MV-4-11 (cell line): Measurements from ENCODE around the gene PLXNA1.

Experiments used
- DNase-seq: peaks from one replicate; lab custom pipeline; 2025; lab: John Stamatoyannopoulos, UW

Gene PLXNA1

GRCh38 chr3:126987596-126987995 lies 4.7 kb downstream of the PLXNA1 start:
- no peak for DNase-seq

GRCh38 chr3:126988451-126989021 lies 5.6 kb downstream of the PLXNA1 start:
- no peak for DNase-seq

GRCh38 chr3:126989316-126990023 lies 6.6 kb downstream of the PLXNA1 start:
- DNase-seq, result no peak

GRCh38 chr3:126990024-126990700 lies 7.2 kb downstream of the PLXNA1 start:
- no peak for DNase-seq

GRCh38 chr3:126990890-126991289 lies 8.0 kb downstream of the PLXNA1 start:
- DNase-seq, result no peak

GRCh38 chr3:126991366-126992200 lies 8.7 kb downstream of the PLXNA1 start:
- DNase-seq, result no peak

GRCh38 chr3:126992216-126992615 lies 9.3 kb downstream of the PLXNA1 start:
- no peak for DNase-seq

- no peak for DNase-seq
Observed at GRCh38 chr3:126992776-126993175, 9.9 kb downstream of the PLXNA1 start.

GRCh38 chr3:126993436-126993835 lies 10.5 kb downstream of the PLXNA1 start:
- DNase-seq, result no peak

- DNase-seq, result no peak
Observed at GRCh38 chr3:126994661-126995245, 11.8 kb downstream of the PLXNA1 start.

GRCh38 chr3:126995254-126995780 lies 12.4 kb downstream of the PLXNA1 start:
- DNase-seq, result no peak

GRCh38 chr3:126995926-126996512 lies 13.1 kb downstream of the PLXNA1 start:
- DNase-seq, result no peak

GRCh38 chr3:126996905-126997304 lies 14.0 kb downstream of the PLXNA1 start:
- no peak for DNase-seq

GRCh38 chr3:126997455-126998038 lies 14.6 kb downstream of the PLXNA1 start:
- no peak for DNase-seq

GRCh38 chr3:126998320-126998719 lies 15.4 kb downstream of the PLXNA1 start:
- no peak for DNase-seq

GRCh38 chr3:126998728-126999127 lies 15.8 kb downstream of the PLXNA1 start:
- no peak for DNase-seq

GRCh38 chr3:126999383-126999782 lies 16.5 kb downstream of the PLXNA1 start:
- DNase-seq, result no peak

- DNase-seq, result no peak
Observed at GRCh38 chr3:127000119-127000518, 17.2 kb downstream of the PLXNA1 start.

GRCh38 chr3:127000761-127001160 lies 17.8 kb downstream of the PLXNA1 start:
- no peak for DNase-seq

- no peak for DNase-seq
Observed at GRCh38 chr3:127001486-127002194, 18.7 kb downstream of the PLXNA1 start.
